NK-92 (cell line): ENCODE results near the gene LHPP.

Experiments used
- DNase-seq: peaks from one replicate; lab custom pipeline; 2025; ENCODE audit not compliant: unreplicated experiment; lab: John Stamatoyannopoulos, UW

LHPP gene

DNA sequence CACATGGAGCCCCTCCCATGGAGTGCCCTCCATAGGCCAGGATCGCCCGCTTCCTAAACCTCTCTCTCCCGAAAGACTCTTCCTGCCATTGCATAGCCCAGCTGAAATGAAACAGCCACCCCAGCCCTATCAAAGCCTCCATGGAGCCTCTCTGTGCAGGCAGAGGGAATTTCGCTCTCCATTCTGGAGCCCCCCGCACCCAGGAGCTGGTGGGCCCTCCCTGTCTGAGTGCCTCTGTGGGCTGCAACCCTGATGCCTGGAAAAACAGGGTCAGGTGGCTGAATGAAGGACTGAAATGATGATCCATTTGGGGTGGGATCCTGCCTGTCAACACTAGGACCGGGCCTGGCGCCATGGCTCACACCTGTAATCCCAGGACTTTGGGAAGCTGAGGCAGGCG, 176.1 kb downstream of the LHPP start:
- no peak for DNase-seq

DNA sequence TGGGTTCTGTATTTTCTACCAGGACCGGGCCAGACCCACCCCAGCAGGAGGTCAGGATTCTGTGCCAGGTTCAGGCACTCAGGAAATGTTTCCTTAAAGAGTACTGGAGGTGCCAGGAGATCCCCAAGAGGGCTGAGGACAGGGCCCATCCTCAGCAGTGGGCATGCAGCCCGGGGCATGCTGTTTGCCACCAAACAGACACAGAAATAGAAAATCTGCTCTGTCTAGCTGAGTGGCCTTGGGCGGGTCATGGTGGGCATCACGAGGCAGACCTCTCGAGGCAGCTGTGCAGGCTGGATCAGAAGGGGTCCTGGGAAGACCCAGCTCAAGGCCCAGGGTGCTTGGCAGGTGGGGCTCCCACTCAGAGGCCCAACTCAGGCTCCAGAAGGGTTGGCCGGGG, 177.6 kb downstream of the LHPP start:
- no peak for DNase-seq

DNA sequence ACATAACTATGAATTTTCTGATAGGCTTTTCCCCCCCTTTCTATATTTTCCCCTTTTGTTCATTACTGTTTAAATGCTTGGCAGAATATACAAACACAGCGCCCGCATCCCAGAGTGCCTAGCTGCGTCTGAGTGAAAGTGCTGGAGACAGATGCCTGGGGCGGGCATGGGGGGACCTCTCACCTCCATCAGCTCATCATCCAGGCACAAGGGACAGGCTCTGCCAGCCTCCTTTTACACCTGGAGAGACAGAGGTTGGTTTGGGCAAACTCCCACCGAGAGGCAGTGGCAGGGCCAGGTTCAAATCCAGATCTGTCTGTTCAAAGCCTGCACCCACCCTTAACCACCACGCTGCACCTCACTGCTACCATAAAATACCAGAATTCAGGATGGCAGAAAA, 178.0 kb downstream of the LHPP start:
- no peak for DNase-seq

DNA sequence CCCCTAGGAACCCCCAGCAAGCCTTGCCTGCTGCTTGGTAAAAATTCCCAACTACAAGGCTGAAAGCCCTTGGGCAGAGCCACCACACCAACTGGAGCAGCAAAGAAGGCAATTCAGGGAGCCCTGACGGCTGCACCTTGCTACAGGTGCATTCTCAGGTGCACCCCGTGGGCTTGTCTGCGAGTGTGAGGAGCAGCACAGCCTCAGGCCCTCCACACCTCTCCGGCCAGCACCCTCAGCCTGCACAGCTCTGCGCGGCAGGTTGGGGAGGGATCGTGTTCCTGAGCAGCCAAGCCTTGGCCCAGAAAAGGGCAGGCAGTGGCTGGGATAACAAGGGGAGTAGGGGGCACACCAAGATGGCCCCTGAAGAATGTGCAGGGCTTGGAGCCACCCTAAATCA, 178.4 kb downstream of the LHPP start:
- no peak for DNase-seq

DNA sequence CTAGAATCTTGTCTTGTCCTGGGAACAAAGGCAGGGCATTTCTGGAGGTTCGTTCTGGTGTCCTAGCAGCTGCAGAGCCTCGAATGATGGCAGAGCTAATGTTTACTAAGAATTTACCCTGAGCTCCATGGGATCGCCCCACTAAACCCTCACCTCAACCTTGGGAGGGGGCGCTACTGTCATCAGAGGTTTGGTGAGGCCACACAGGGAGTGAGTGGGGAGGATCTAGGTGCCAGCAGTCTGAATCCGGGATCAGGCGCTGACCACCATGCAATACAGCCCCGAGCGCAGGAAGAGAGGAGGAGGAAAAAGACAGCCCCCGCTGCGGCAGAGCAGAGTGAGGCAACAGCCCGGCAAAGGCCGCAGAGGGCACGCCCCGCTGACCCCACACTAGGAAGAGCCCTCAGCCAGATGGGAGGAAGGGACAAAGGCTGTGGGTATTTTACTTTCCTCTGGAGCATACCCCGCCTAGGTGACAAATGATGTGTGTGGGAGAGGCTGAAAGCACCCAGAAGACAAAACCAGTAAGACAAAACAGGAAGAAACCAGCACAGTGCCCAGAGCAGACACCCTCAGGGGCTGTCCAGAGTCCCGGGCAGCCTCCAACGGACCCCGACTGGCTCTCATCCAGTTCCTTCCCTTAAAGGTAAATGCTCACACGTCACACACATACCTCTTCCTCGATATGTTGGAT, 179.1 kb downstream of the LHPP start:
- no peak for DNase-seq

DNA sequence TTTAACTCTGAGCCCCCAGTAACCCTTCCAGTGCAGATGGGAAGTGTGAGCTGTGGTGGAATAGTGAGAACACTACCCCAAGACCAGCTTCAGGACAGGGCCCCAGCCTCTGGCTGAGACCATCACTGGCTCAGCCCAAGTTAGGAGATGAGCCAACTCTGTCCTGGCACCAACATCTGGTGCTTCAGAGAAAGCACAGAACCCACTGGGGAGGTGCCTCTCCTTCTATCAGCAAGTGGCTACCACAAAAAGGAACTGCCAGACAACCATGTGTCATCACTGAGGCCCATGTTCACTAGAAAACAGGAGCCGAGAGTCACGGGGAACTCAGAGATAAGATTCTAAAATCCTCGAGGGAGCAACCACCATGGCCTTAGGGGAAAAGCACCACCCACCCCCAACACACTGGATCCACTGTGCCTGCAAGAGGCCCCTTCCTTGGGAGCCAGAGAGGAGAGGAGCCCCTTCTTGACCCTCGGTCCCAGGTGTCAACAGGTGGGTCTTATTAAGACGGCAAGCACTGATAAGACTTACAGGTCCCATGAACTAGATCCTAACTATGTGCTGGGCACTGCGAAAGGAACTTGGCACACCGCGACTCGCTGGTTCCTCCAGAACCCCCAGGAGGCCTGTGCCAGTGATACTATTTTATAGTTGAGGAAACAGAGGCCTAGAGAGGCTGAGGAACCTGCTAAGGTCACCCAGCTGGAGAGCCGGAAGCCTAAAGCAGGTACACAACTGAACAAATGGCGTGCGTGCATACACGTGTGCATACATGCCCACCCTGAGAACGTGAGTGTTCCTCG, 179.9 kb downstream of the LHPP start:
- no peak for DNase-seq

DNA sequence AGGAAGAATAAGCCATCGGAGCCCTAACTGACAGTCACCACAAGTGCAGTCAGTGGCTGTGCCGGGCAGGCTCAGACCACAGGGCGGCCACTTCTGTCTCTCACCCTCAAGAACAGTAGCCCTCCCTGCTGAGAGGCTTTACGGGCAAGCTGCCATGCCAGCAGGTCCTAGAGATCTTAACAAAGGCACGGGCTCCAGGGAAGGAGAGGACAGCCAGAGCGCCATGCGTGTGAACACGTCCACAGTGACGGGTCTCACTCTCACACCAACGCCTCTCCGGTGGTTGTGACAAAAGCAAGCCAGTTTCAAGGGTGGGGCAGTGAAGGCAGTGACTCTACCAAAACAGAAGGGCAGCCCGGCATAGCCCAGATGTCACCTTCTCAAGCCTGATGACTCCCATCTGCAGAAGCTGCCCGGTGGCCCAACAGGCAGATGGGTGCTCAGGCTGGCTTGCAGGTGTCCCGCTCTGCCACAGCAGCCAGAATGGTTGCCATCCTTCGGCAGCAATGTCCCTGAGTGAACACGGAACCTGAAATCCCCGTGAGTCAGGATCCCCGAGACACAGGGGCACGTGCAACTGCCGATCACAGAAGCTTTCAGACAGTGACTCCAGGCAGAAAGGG, 180.6 kb downstream of the LHPP start:
- DNase-seq: no peak

DNA sequence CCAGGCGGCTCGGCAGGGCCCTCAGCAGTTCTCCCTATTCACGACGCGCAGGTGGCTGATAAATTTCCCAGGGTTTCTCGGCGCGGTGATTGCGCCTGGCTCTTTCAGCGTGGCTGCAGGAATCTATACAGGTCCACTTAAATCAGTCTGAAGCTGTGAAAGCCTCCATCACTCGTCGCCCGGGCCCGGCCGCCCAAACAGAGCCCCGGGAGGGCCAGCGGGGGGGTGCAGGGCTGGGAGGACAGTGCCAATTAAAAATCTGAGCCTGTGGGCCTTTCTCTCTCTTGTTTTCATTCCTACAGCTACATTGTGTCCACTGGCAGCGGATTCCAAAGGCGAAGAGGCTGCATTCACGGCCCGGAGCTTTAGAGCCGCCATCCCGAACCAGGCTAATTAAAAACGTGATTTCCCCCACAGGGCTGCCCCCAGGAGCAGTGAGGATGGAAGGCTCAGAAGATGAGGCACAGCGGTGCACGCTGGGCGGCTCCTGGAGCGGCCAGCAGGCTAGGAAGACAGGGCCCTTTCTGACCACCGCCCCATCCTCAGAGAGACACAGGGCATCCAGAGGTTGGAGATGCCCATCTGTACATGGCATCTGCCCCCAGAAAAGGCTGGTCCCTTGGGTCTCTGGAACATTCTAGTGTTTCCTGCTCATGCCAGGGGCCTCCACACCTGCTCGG, 181.8 kb downstream of the LHPP start:
- DNase-seq: no peak

DNA sequence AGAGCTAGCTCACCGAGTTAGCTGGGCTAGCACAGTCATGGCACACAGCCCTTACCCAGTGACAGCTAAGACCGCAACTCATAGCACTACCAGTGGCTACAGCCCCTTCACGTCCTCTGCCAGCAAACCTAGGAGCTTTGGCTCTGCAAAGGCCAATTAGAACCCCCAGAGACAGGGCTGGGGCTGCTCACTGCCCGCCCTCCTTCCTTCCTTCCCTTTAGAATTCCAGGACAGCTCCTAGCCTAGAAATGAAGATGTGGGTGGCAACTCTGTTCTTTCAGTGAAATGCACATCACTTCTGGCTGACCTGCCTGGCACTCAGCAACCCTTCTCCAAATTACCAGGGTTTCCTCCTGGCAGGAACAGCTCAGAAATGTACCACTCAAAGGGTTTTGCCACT, 182.6 kb downstream of the LHPP start:
- no peak for DNase-seq

DNA sequence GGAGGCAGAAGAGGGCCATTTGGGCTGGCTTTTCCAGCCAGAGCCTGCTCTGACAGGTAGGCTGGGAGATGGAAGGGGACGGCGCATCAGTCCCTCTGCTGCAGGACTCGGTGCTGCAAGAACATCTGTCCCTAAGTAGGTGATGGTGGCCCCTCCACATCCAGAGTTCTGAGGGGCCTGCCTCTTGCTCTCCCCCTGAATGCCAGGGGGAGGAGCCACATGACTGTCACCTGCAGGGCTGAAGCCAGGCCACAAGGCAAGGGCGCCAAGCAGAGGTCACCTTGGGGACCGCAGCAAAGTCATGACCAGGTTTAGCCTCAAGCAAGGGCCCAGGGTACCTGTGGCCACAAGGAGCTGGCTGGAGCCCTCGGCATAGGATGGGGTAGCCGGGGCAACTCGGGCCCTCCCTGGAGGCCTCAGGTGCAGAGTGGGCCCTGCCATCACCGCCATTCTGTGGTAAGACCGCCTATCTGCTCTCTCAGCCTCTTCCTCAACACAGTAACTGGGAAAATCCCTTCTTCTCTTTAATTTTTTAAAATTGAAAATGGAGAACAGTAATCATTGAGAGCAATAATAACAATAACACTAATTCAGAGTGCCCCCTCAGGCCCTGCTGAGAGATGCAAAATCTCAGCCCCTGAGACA, 183.3 kb downstream of the LHPP start:
- no peak for DNase-seq

DNA sequence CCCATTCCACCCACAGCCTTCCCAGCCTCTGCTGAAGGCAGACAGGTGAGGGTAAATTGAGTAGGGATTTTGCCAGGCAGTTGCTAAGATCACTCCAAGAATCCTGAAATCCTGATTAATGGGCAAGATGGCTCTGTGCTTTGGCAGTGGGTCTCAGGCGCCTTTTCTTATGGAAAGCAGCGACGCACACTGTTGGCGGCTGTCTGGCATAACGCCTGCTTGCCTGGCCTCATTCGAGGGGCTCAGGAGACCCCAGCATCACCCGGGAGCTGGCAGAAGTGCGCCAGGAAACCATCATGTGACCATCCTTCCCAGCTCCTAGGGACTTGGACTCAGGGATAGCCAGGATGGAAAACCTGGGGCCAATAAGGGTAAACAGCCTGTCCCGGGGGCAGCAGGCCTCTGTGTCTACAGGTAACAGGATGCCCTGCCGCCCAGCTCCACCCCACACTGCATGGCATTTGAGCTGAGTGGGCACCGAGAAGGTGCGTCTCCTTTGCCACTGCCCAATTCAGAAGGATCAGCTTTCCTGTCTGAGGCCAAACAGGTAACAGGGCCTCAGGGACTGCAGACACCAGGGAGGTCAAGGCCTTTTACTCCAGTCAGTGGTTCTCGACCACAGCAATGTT, 184.0 kb downstream of the LHPP start:
- DNase-seq: no peak

DNA sequence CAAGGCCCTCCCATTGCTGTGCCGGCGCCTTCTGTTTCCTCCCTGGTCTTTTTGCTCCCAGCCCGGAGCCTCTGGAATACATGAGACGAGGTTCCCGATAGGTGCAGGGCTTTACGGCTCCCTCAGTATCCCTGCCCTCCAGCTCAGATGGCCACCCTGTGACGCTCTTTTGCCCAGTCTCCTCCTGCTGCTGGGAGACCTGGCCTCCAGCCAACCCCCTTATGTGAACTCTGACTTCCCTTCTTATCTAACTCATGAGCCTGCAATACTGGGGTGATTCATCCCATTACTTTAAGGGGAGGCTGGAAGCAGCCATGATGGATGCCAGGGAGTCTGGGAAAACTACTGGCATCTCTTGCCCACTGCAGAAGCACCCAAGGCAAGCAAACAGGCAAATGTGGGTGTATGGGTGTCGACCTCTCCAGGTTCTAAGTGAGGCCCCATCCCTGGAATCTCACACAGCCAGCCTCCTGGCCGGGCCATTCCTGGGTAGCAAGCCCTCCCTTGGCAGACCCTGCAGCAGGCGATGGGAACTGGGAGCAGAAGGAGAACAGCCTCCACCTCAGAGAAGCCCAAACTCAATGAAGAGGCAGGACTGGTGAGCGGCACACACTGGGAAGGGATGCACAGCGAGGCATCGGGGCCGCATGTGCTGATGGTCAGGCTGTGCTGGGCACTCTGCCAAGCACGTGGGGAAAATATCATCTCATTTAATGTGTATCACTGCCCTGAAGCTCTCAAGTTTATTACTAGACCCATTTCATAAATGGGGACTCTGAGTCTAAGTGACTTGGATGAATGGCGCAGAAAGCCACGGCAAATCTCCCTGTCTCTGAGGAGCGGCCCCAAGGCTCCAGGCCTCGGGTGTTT, 185.1 kb downstream of the LHPP start:
- DNase-seq: no peak

DNA sequence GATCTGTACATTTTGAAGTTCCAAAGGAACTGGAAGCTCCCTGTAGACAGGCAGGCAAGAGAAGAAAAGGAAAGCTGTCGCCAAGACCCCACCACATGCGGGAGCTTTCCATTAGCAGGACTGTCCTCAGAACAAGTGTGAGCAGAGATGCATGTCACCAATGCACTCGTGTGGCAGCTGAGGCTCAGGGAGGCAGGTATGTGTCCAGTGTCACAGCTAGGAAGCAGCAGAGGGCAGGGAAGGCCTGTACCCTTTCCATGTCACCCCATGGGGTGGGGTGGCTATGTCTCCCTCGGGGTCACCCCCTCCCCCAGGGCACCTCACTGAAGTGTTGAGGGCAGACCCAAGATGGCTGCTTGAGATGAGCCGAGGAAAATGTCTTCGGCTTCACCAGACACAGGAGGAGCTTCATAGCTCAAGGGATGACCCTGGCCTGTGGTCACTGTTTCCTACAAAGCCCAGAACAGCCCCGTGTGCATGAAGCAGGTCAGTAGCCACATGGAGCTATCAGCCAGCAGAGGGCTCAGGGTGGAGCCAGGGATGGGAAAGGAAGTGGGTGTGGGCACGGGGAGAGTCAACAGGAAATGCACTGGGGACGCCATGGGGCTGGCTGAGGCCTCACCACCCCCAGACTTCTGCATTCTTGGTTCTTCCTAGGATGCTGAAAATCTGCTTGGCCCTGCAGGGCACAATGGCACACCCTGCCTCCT, 186.0 kb downstream of the LHPP start:
- no peak for DNase-seq

DNA sequence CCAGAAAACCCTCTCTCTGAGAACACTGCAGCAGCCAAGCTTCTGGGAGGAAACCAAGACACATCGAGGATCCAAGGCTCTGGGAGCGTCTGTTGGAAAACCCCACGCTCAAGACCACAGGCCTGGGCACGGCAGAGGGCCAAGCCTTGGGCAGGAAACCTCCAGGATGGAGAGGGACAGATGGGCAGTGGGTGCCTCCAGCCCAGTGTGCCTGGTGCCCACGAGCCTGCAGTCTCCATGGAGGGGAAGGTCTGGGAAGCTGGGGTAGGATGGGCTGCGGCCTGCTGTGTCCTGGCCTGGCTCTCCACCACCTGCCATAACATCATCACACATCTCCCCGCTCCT, 186.5 kb downstream of the LHPP start:
- no peak for DNase-seq

DNA sequence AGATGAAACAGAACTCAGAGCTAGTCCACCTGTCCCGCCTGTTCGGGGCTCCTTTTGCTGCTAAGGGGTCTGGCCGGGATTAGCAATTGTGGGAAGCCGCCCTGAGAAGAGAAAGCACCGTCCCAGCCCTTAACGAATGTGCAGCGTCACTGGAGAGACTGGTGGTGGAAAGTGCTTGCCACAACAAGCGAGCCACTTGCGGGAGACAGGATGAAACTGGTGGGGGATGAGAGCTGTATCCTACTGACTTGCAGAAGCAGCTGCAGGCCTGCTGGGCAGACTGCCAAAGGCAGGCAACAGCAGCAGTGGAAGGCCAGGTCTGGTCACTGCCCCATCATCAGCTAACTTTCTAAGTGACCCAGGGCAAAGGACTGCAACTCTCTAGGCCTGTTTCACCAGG, 187.1 kb downstream of the LHPP start:
- no peak for DNase-seq

DNA sequence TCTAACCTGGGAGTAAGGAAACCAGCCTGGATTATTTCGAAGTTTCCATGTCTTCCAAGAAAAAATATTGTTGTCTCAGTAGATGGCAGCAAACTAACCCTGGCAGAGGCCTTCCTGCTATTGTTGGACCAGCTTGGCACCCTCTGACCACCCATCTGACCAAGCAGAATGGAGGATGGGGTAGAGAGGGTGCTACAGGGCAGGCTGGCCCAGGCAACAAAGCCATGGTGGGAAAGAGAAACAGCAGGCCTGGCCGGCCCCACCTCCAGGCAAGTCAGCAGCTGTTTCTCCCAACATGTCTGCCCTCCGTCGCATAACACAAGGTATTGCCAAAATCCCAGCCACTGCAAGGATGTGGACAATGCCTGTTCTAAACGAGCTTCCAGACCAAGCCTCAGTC, 187.6 kb downstream of the LHPP start:
- DNase-seq: no peak

DNA sequence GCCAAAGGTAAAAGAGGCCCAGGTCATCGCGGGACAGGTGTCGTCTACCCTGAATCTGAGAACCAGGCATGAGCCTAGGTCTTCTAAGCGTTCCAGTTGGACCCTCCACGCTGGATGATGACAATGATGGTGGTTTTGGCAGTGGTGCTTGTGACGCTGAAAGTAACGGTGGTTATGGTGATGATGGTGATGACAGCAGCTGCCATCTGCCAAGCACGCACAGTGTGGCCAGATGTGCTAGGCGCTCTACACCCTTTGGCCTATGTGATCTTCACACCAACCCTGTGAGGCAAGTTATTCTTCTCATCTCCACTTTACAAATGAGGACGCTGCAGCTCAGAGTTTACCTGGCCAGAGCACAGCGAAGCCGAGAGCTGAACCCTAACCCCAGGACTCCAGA, 188.6 kb downstream of the LHPP start:
- no peak for DNase-seq

DNA sequence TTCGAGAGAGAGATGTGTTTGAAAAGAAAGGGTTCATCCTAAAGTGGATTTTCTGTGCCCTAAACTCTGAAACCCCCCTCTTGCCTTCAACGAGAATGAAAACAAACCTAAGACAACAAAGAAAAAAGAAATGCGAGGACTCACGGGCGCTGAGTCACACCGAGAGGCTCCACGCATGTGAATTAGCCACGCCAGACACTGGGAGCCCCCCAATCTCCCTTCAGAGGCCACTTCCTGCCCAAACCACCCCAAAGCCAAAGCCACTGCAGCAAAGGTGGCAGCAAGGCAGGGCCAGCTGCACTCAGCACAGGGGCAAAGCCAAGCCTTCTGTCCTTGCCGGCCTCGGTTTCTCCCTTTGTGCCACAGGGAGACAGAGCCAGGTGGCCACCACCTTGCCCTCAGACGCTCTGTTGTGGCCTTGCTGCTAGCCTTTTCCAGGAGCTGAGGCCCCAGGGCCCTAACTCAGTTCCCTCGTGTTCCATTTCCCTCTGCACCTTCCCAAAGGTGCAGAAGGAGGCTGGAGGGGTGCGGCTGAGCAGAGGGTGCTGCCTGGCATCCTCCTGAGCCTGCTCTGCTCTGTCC, 189.3 kb downstream of the LHPP start:
- DNase-seq: peak; percentile 23

DNA sequence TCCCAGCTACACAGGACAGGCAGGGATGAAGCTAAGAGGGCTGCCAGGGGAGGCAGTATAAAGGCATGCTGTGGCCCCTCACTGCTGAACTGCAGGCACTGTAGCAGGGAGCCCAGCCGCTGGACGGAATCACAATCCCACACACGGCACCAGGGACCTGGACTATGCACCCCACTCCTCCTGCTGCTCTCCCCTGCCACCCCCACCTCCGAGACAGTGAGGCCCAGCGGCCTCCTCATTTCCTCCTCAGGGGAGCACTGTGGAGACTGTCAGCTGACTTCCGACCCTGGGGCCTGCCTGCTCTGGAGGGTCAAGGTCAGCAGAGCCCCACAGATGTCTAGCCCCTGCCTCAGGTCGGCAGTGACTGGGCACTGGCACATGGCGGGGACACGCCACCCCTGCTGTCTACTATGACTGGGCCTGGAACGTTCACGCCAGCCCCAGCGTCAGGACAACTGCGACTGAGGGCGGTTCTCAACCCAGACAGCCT, 189.8 kb downstream of the LHPP start:
- DNase-seq: no peak
